ENCODE measurements around the gene BRD9. TPM values are rescaled to one million over a fixed set of nuclear protein-coding genes. Genes with fewer than 3 reads are reported as not detected.

The BRD9 gene
- total RNA-seq, 1 donor from 2014 or later: 47.4 TPM

DNA sequence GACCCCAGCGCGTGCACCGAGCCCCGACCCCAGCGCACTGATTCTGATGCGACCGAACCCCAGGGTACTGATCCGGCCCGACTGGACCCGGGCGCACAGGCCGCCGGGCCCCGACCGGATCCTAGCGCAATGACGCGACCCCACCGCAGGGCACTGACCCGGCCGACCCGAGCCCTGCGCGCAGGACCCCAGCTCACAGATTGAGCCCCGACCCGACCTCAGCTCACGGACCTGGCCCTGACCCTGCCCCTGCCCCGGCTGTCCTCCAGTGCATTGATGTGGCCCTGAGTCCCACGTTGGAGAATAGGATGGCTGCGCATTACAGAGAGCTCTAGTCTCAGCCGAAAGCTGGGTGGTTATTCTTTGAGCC is 521 bp upstream of the BRD9 start:
- Histone ChIP-seq H3K4me3 (peak overlapping the region; percentile 94 to 99), H3K27me3 (no peaks in the 10 kb centered on the region), H3K4me1 (peaks cover 22% of the 10 kb centered on the region), H3K27ac (peak overlapping the region; percentile 76), H3K36me3 (peaks cover 0 to 28% of the 10 kb centered on the region in 2 donors), H3K9me3 (no peaks in the 10 kb centered on the region)
- intact Hi-C loops (cut with DNase I): no loop called here
- no peak for DNase-seq (ENCODE audit: extremely low spot score in 2 of 2)
- TF ChIP-seq, protein P1, sequence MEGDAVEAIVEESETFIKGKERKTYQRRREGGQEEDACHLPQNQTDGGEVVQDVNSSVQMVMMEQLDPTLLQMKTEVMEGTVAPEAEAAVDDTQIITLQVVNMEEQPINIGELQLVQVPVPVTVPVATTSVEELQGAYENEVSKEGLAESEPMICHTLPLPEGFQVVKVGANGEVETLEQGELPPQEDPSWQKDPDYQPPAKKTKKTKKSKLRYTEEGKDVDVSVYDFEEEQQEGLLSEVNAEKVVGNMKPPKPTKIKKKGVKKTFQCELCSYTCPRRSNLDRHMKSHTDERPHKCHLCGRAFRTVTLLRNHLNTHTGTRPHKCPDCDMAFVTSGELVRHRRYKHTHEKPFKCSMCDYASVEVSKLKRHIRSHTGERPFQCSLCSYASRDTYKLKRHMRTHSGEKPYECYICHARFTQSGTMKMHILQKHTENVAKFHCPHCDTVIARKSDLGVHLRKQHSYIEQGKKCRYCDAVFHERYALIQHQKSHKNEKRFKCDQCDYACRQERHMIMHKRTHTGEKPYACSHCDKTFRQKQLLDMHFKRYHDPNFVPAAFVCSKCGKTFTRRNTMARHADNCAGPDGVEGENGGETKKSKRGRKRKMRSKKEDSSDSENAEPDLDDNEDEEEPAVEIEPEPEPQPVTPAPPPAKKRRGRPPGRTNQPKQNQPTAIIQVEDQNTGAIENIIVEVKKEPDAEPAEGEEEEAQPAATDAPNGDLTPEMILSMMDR (IDR thresholded peaks at IDR 0.05): no peak
- TF ChIP-seq POLR2A (IDR thresholded peaks at IDR 0.05): no peak
- TF ChIP-seq POLR2AphosphoS5 (IDR thresholded peaks at IDR 0.05; ENCODE audit: insufficient read depth in 1 of 2, low read depth in 1 of 2): no peak

DNA sequence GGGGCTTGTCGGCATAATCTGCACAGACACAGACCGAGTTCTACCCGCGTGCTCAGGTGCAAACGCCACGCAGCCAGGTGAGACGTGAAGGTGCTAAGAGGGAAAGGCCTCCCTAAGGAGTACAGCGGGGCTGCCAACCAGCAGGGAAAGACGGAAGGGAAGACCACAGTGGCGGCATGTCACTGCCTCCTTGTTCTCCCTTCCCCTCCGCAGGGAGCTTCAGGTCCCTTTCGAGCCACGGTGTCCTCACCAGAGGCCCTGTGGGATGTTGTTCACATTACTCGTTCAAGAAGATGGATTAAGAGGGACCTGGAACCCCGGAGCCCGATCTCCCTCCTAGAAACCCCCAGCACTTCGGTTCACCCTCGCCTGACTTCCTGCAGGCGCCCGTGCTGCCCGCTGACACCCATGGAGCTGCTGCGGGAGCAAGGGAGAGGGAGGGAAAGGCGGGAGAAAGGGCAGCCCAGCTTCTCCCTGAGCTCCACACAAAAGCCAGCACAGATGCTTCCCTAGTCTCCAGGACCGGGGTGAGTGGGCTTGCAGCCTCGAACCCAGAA is 686 bp downstream of the BRD9 start:
- Histone ChIP-seq H3K9me3 (no peaks in the 10 kb centered on the region), H3K4me1 (peaks cover 22% of the 10 kb centered on the region), H3K36me3 (peaks cover 3 to 40% of the 10 kb centered on the region in 2 donors), H3K27ac (peak overlapping the region; percentile 76), H3K4me3 (peak overlapping the region; percentile 94 to 99), H3K27me3 (no peaks in the 10 kb centered on the region)
- TF ChIP-seq, protein P1 (IDR thresholded peaks at IDR 0.05): no peak
- no peak for TF ChIP-seq POLR2AphosphoS5 (IDR thresholded peaks at IDR 0.05; ENCODE audit: insufficient read depth in 1 of 2, low read depth in 1 of 2)
- no peak for TF ChIP-seq POLR2A (IDR thresholded peaks at IDR 0.05)
- no peak for DNase-seq (ENCODE audit: extremely low spot score in 2 of 2)
- intact Hi-C loops (cut with DNase I): no loop called here

DNA sequence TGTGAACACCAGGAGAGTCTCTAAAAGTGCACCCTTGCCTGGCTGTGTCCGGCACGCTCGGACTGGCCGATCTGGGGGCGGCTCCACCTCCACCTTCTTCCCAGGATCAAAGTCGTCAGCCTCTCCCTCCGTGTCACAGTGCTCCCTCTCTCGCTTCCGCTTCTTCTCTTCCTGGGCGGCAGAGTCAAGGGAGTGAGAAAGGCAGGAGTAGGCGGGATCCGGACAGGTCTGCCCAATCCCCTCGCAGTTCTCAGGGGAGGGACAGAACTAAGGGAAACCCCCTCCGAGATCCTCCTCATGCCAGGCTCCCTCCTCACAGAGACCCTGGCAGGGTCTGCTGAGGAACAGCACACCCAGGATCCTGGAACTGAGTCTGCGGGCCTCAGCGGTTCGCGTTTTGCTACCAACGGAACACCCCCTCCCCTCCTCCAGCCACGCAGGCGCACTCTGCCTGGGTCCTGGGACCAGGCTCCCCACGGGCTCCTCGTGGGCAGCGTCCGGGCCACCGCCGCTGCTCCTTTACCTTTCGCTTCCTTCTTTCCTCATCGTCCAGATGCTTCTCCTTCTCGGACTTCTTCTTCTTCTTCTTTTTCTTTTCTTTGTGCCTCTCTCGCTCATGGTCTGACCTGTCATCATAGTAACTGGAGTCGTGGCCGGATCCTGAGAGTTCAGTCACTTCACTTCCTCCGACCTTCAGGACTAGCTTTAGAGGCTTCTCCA is 1.3 kb downstream of the BRD9 start:
- Histone ChIP-seq H3K4me3 (peak overlapping the region; percentile 94 to 99), H3K9me3 (no peaks in the 10 kb centered on the region), H3K27me3 (no peaks in the 10 kb centered on the region), H3K36me3 (peaks cover 4 to 47% of the 10 kb centered on the region in 2 donors), H3K27ac (no peak overlapping the region), H3K4me1 (peaks cover 22% of the 10 kb centered on the region)
- no peak for TF ChIP-seq POLR2A (IDR thresholded peaks at IDR 0.05)
- TF ChIP-seq POLR2AphosphoS5 (IDR thresholded peaks at IDR 0.05; ENCODE audit: insufficient read depth in 1 of 2, low read depth in 1 of 2): no peak
- TF ChIP-seq, protein P1 (IDR thresholded peaks at IDR 0.05): no peak
- intact Hi-C loops (cut with DNase I): no loop called here
- no peak for DNase-seq (ENCODE audit: extremely low spot score in 2 of 2)

DNA sequence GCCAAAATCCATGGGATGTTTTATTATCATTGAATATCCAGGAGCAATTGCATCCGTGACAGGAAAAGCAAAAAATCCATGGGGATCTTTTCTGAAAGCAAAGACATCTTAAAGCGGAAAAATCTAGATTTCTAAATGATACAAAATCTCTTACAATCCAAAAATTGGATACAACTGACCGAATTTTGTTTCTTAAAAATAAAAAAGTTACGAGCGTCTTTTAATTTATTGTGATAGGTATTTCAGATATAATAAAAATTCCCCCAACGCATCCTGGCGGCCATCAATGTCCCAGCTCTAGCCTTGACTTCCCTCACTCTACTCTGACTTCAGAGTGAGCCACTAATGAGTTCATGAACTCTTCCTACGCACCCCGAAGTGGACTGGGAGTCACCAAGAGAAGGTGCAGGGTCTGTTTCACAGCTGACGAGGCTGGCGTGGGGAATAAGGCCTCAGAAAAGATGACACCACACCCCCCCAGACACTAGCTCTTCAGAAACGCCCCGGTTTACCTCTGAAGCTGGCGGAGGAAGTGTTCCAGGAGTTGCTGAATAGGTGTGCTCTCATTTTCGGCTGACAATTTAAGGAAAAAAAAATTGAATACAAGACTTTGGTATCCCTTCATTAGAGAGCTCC is 3.4 kb downstream of the BRD9 start:
- H3K27ac ChIP-seq: no peak overlapping the region
- intact Hi-C loops (cut with DNase I): no loop called here
- no peak for DNase-seq (ENCODE audit: extremely low spot score in 2 of 2)
- H3K36me3 ChIP-seq: peaks cover 4 to 67% of the 10 kb centered on the region in 2 donors
- H3K4me1 ChIP-seq: peaks cover 22% of the 10 kb centered on the region
- H3K9me3 ChIP-seq: no peaks in the 10 kb centered on the region
- TF ChIP-seq, protein P1 (IDR thresholded peaks at IDR 0.05): no peak
- TF ChIP-seq POLR2A (IDR thresholded peaks at IDR 0.05) (no peak), POLR2AphosphoS5 (IDR thresholded peaks at IDR 0.05; ENCODE audit: insufficient read depth in 1 of 2, low read depth in 1 of 2) (no peak)
- H3K4me3 ChIP-seq: no peak overlapping the region
- H3K27me3 ChIP-seq: no peaks in the 10 kb centered on the region

DNA sequence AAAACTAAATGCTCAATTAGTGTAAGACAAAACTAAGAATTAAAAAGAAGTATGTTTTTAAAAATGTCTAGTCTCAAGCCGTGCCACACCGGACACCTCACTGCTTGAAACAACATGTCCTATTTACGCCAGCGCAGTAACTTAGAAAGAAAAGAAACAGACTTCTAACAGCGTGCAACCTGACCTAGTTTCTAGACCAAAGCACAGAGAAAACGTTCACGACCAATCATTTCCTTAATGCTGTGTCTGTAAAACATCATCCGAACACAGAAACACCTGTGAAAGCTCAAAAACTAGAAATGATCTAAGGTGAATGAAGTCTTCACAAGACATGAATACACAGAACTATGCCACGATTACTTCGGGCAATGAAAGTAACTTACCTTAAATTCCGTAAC is 4.0 kb downstream of the BRD9 start:
- H3K4me3 ChIP-seq: no peak overlapping the region
- H3K9me3 ChIP-seq: no peaks in the 10 kb centered on the region
- H3K27me3 ChIP-seq: no peaks in the 10 kb centered on the region
- DNase-seq (ENCODE audit: extremely low spot score in 2 of 2): no peak
- peaks cover 22% of the 10 kb centered on the region for H3K4me1 ChIP-seq
- TF ChIP-seq, protein P1 (IDR thresholded peaks at IDR 0.05): no peak
- TF ChIP-seq POLR2AphosphoS5 (IDR thresholded peaks at IDR 0.05; ENCODE audit: insufficient read depth in 1 of 2, low read depth in 1 of 2): no peak
- no peak for TF ChIP-seq POLR2A (IDR thresholded peaks at IDR 0.05)
- H3K36me3 ChIP-seq: peaks cover 4 to 73% of the 10 kb centered on the region in 2 donors
- no peak overlapping the region for H3K27ac ChIP-seq
- intact Hi-C loops (cut with DNase I): no loop called here

All from vagina (tissue), 2 donors.